ENCODE data around the gene CYSRT1.
"Not testable (repeated sequence)": the region's sequence is repeated elsewhere in the genome, so short reads cannot be mapped to it uniquely, and the experiment has no call there.

Gene CYSRT1

GRCh38 chr9:137239541-137240200 lies 14.7 kb downstream of the CYSRT1 start:
- not testable (repeated sequence) for DNase-seq

- DNase-seq: peak; percentile 69
Measured at GRCh38 chr9:137240318-137240840, 15.4 kb downstream of the CYSRT1 start.

GRCh38 chr9:137240841-137241489 lies 16.0 kb downstream of the CYSRT1 start, which contains the start of gene TUBB4B:
TSS of gene TUBB4B (plus strand) at chr9:137241287. CDS start at chr9:137241361, 74 bp downstream.
- peak; percentile 100 for DNase-seq

- no peak for DNase-seq
Measured at GRCh38 chr9:137241490-137242268, 16.7 kb downstream of the CYSRT1 start.

DNA sequence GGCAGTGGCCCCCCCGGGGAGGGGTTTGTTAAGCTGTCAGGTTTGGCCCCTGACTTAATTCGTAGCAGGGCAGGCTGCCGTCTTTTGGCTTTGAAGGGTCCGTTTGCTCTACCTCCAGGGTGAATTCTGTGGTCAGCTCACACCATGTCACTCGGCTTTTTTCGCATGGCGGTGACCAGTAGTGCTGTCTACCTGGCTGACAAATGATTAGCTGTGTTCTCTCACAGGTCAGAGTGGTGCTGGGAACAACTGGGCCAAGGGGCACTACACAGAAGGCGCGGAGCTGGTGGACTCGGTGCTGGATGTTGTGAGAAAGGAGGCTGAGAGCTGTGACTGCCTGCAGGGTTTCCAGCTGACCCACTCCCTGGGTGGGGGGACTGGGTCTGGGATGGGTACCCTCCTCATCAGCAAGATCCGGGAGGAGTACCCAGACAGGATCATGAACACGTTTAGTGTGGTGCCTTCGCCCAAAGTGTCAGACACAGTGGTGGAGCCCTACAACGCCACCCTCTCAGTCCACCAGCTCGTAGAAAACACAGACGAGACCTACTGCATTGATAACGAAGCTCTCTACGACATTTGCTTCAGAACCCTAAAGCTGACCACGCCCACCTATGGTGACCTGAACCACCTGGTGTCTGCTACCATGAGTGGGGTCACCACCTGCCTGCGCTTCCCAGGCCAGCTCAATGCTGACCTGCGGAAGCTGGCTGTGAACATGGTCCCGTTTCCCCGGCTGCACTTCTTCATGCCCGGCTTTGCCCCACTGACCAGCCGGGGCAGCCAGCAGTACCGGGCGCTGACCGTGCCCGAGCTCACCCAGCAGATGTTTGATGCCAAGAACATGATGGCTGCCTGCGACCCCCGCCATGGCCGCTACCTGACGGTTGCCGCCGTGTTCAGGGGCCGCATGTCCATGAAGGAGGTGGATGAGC lies 17.6 kb downstream of the CYSRT1 start:
- no peak for DNase-seq

DNA sequence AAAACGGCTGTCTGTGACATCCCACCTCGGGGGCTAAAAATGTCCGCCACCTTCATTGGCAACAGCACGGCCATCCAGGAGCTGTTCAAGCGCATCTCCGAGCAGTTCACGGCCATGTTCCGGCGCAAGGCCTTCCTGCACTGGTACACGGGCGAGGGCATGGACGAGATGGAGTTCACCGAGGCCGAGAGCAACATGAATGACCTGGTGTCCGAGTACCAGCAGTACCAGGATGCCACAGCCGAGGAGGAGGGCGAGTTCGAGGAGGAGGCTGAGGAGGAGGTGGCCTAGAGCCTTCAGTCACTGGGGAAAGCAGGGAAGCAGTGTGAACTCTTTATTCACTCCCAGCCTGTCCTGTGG lies 18.3 kb downstream of the CYSRT1 start:
- DNase-seq: not testable (repeated sequence)

DNA sequence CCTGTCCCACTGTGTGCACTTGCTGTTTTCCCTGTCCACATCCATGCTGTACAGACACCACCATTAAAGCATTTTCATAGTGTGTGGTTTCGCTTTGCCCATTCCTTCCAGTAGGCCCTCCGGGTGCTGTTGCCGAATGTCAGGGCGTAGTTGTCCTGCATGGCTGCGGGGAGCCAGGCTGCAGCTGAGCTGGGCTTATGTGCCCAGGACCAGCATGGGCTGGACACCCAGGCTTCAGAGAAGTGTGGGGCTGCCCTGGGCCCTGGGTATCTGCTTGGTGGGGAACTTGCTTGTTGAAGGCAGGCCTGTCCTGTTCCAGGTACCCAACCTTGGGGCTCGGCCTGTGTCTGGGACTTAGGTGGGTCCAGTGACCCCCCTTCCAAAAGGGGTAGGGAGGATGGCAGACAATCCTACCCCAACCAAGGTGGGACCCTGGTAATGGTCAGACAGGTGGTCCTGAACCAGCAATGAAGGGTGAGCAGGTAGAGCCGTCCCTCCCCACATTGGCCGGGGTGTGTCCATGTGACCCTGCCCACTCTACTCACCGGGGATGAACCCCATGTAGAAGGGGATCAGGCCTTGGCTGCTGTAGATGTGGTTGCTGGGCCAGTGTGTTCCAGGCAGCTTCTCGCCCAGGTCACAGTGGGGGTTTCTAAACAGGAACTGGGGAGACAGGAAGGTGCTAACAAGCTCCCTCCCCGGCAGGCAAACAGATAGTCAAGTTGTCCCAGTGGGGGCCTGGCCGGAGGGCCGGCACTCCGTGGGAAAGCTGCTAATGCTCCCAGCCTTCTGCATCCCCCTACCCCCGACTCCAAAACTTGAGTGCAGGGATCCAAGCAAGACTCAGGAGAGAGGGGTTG lies 18.9 kb downstream of the CYSRT1 start:
- no peak for DNase-seq

GRCh38 chr9:137244486-137245449 lies 19.8 kb downstream of the CYSRT1 start:
- DNase-seq: no peak

GRCh38 chr9:137245450-137246421 lies 20.8 kb downstream of the CYSRT1 start:
- no peak for DNase-seq

GRCh38 chr9:137247135-137247915 lies 22.4 kb downstream of the CYSRT1 start:
- DNase-seq: no peak

DNA sequence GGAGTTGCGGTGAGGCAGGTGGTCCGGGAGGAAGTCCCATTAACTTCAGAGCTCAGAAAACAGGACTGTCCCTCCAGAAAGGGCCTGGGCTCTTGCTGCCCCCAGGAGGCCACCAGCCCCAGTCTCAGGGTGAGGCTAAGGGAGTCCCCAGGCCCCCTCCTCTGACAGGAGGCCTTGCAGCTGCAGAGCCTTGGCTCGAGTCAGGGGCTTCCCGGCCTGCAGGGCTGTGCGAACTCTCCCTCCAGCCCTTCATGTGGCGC lies 22.9 kb downstream of the CYSRT1 start:
- no peak for DNase-seq

- no peak for DNase-seq
Measured at GRCh38 chr9:137250329-137251193, 25.6 kb downstream of the CYSRT1 start.

DNA sequence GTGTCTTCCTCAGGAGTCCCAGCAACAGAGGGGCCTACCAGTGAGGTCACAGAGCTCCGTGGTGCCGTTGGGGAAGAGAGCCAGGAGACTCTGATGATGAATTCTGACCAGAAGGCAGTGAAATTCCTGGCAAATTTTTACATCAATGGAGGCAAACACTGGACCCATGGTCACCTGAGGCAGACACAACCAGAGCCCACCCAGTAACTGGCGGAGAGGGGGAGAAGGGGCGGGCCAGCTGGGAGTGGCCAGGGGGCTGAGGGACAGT lies 26.2 kb downstream of the CYSRT1 start, which contains the start of gene STPG3:
STPG3 (plus strand) TSS at position 93 of the 268 bp plus-strand sequence; CDS start at position 94, 1 bp downstream.
- no peak for DNase-seq

GRCh38 chr9:137251490-137252268 lies 26.7 kb downstream of the CYSRT1 start:
- no peak for DNase-seq

DNA sequence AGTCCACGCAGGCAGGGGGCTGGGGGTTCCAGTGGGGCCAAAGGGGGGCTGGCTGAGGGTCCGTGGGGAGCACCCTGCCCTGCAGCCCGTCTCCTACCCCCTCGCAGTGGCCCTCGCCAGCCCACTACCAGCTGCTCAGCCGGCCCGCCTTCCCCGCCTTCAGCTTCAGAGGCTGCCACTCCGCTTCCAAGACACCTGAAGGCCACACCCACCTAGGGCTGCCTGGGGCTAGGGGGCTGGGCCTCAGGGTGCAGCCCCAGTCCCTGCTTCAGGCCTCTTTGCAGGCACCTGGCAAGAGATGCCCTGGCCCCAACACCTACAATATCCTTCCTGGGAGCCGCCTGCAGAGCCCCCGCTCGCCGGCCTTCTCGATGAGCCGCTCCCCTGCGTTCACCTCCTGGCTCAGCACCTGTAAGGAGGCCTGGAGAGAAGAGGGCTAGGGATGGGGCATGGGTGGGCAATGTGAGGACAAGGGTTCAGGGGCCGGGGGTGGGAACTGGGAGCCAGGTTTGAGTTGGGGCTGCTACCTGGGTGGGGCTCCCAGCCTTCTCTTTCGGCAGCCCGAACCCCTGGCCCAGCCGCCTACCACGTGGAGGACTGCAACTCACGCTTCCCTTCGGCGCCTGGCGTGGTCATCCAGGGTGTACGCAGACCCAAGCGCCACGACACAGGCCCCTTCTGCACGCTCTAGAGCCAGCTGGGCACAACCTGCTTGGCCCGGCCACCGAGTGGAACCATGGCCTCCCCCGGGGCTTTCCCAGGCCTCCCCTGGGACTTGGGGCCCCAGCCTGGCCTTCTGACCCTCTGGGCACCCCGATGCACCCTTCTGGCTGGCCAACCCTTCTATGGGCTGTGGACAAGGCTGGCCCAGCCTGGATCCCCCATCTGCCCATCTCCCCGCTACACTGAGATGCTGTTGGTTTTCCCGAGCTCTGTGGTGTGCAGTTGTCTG lies 27.9 kb downstream of the CYSRT1 start:
- DNase-seq: no peak
